Panc1 (cell line): ENCODE results near the gene CAVIN2. TPM values are rescaled to one million over a fixed set of nuclear protein-coding genes. Genes with fewer than 3 reads are reported as not detected.
"Not testable (repeated sequence)": the region's sequence is repeated elsewhere in the genome, so short reads cannot be mapped to it uniquely, and the experiment has no call there.

Source experiments
- ATAC-seq: fragments of 200-7000 bp; cut with Tn5 transposase; 2 replicates; pipeline ENCODE4 v1.9.1; 2020; ENCODE audit warnings: mild to moderate bottlenecking, moderate library complexity
- BruUV-seq: library from RNA; stranded (reverse); fragments of 400-500 nt; replicated peaks from 2 replicates; lab custom pipeline; 2021; lab: Mats Ljungman, UMichigan
- CTCF ChIA-PET: fragments of 300-600 bp; sonication (Branson Sonifier 250); formaldehyde crosslinking; loops from one replicate; lab custom pipeline; 2022; ENCODE audit warnings: antibody characterized with exemption; lab: Charles Lee
- POLR2A ChIA-PET: fragments of 300-600 bp; sonication (Branson Sonifier 250); formaldehyde crosslinking; loops from one replicate; lab custom pipeline; 2022; ENCODE audit warnings: antibody characterized with exemption; lab: Charles Lee
- DNase-seq: peaks from one replicate; pipeline ENCODE4 v3.0.0-alpha.2; 2010; ENCODE audit warnings: low read depth, low spot score
- H3K27ac ChIP-seq: 2 replicates; pipeline ENCODE4 v1.5.1; 2011; ENCODE audit warnings: mild to moderate bottlenecking, low read length, inconsistent platforms
- H3K27me3 ChIP-seq: fragments of 200-500 bp; sonication (Bioruptor generic); 2 replicates; pipeline ENCODE4 v1.6.0; 2014; ENCODE audit warnings: low read length, inconsistent platforms; ENCODE audit not compliant: control insufficient read depth, insufficient read depth
- H3K36me3 ChIP-seq: fragments of 200-500 bp; sonication (Bioruptor generic); 2 replicates; pipeline ENCODE4 v1.5.1; 2014; ENCODE audit warnings: inconsistent platforms, mild to moderate bottlenecking, low read length, moderate library complexity; ENCODE audit not compliant: control insufficient read depth, insufficient read depth
- H3K4me1 ChIP-seq: 2 replicates; pipeline ENCODE4 v1.5.1; 2011; ENCODE audit warnings: inconsistent platforms, mild to moderate bottlenecking, low read length, moderate library complexity; ENCODE audit not compliant: control insufficient read depth, insufficient read depth
- H3K4me3 ChIP-seq, 2 experiments: 2 replicates each; pipeline ENCODE4 v1.5.1; 2011 to 2012; ENCODE audit warnings: low read depth in 2 of 2, low read length in 2 of 2, mild to moderate bottlenecking in 2 of 2, inconsistent platforms in 1 of 2, moderate library complexity in 1 of 2
- H3K9me3 ChIP-seq: fragments of 200-500 bp; sonication (Bioruptor generic); 2 replicates; pipeline ENCODE4 v1.5.1; 2014; ENCODE audit warnings: low read depth, mild to moderate bottlenecking, inconsistent platforms, low read length, moderate library complexity; ENCODE audit not compliant: control insufficient read depth, insufficient read depth
- POLR2AphosphoS5 ChIP-seq: IDR thresholded peaks from 2 replicates; pipeline ENCODE4 v1.6.1; 2012; ENCODE audit warnings: mild to moderate bottlenecking, low read depth, low read length, moderate library complexity
- TCF7L2 ChIP-seq: IDR thresholded peaks from 2 replicates; pipeline ENCODE4 v1.6.1; 2011; ENCODE audit warnings: mild to moderate bottlenecking, low read depth, low read length, inconsistent platforms
- in situ Hi-C: cut with HindIII; loops from 2 replicates; pipeline ENCODE4 v1.10.0; 2016; ENCODE audit warnings: low sequenced_read_pairs, low pct_unique_long_range_greater_than_20kb
- intact Hi-C: fragments of 100-400 bp; cut with micrococcal nuclease; formaldehyde crosslinking; loops from one replicate; pipeline ENCODE4 v1.10.0; 2022; ENCODE audit not compliant: unreplicated experiment
- total RNA-seq: library from RNA; stranded (reverse); gene quantifications from one replicate; pipeline ENCODE4 v1.2.1, GENCODE V29; 2021; ENCODE audit not compliant: unreplicated experiment
- TF ChIP-seq, protein P1 (sequence below), 2 experiments: IDR thresholded peaks; 2 replicates each; pipeline ENCODE4 v1.6.1; 2011 to 2012; ENCODE audit warnings: low read depth in 2 of 2, control low read depth in 1 of 2, low read length in 1 of 2, mild to moderate bottlenecking in 1 of 2, moderate library complexity in 1 of 2; ENCODE audit not compliant: insufficient read depth in 1 of 2
- TF ChIP-seq, protein P2 (sequence below): fragments of 450-650 bp; IDR thresholded peaks from 2 replicates; pipeline ENCODE4 v1.5.1; 2017; ENCODE audit warnings: mild to moderate bottlenecking

CAVIN2 gene
- total RNA-seq, 1 experiment from 2014 or later, result 0.95 TPM

DNA sequence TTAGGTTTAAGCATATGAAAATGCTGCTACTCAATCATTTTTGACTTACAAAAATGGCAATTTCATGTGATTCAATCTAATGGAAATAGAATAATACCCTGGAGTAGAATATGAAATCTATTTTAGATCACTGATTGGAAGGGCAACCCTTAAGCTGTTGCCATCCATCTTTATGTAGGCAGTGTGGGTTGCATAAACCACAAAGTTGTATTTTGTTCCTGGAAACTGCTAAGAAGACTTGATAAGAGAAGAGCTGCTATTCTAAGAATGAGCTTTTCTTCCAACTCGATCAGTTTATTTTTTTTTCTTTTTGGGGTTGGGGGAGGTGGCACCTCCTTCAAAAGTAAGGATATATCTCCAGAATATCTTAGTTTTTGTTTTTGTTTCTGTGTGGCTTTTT lies 60.2 kb downstream of the CAVIN2 start:
- Histone ChIP-seq H3K36me3 (no peaks in the 10 kb centered on the region), H3K27ac (no peak overlapping the region), H3K4me1 (no peaks in the 10 kb centered on the region), H3K27me3 (peaks cover 7% of the 10 kb centered on the region; the same call in 1 of the 2 replicates), H3K4me3 (no peak overlapping the region), H3K9me3 (no peaks in the 10 kb centered on the region)
- TF ChIP-seq, protein P1, sequence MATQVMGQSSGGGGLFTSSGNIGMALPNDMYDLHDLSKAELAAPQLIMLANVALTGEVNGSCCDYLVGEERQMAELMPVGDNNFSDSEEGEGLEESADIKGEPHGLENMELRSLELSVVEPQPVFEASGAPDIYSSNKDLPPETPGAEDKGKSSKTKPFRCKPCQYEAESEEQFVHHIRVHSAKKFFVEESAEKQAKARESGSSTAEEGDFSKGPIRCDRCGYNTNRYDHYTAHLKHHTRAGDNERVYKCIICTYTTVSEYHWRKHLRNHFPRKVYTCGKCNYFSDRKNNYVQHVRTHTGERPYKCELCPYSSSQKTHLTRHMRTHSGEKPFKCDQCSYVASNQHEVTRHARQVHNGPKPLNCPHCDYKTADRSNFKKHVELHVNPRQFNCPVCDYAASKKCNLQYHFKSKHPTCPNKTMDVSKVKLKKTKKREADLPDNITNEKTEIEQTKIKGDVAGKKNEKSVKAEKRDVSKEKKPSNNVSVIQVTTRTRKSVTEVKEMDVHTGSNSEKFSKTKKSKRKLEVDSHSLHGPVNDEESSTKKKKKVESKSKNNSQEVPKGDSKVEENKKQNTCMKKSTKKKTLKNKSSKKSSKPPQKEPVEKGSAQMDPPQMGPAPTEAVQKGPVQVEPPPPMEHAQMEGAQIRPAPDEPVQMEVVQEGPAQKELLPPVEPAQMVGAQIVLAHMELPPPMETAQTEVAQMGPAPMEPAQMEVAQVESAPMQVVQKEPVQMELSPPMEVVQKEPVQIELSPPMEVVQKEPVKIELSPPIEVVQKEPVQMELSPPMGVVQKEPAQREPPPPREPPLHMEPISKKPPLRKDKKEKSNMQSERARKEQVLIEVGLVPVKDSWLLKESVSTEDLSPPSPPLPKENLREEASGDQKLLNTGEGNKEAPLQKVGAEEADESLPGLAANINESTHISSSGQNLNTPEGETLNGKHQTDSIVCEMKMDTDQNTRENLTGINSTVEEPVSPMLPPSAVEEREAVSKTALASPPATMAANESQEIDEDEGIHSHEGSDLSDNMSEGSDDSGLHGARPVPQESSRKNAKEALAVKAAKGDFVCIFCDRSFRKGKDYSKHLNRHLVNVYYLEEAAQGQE (IDR thresholded peaks at IDR 0.05; ENCODE audit: insufficient read depth in 1 of 2, low read depth in 2 of 2, low read length in 1 of 2), result no peak
- no peak for TF ChIP-seq POLR2AphosphoS5
- no peak for TF ChIP-seq TCF7L2
- TF ChIP-seq, protein P2, sequence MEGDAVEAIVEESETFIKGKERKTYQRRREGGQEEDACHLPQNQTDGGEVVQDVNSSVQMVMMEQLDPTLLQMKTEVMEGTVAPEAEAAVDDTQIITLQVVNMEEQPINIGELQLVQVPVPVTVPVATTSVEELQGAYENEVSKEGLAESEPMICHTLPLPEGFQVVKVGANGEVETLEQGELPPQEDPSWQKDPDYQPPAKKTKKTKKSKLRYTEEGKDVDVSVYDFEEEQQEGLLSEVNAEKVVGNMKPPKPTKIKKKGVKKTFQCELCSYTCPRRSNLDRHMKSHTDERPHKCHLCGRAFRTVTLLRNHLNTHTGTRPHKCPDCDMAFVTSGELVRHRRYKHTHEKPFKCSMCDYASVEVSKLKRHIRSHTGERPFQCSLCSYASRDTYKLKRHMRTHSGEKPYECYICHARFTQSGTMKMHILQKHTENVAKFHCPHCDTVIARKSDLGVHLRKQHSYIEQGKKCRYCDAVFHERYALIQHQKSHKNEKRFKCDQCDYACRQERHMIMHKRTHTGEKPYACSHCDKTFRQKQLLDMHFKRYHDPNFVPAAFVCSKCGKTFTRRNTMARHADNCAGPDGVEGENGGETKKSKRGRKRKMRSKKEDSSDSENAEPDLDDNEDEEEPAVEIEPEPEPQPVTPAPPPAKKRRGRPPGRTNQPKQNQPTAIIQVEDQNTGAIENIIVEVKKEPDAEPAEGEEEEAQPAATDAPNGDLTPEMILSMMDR, result no peak
- CTCF ChIA-PET, result no interaction called here
- BruUV-seq, result no TSS peak
- intact Hi-C loops (no loop called here), in situ Hi-C loops (no loop called here)
- DNase-seq, result no peak
- POLR2A ChIA-PET, result no interaction called here
- no peak for ATAC-seq

DNA sequence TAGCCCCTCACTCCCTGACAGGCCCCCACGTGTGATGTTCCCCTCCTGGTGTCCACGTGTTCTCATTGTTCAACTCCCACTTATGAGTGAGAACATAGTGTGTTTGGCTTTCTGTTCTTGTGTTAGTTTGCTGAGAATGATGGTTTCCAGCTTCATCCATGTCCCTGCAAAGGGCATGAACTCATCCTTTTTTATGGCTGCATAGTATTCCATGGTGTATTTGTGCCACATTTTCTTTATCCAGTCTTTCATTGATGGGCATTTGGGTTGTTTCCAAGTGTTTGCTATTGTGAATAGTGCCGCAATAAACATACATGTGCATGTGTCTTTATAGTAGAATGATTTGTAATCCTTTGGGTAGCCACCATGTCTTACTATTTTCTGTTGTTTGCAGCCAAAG lies 61.2 kb downstream of the CAVIN2 start:
- H3K27ac ChIP-seq, CTCF ChIA-PET, DNase-seq, H3K36me3 ChIP-seq, H3K4me3 ChIP-seq, H3K27me3 ChIP-seq, H3K4me1 ChIP-seq, intact Hi-C loops, H3K9me3 ChIP-seq, in situ Hi-C loops, BruUV-seq, ATAC-seq: not testable (repeated sequence)
- POLR2A ChIA-PET, result interaction anchor here (0.8 kb wide), 1 partner anchor 60 kb away, joined by 3 read pairs; no protein-coding TSS in a partner anchor

Other genes starting within 250 kb of the CAVIN2 start
- 38.7 TPM for gene NABP1, start 169.0 kb downstream of the CAVIN2 start, total RNA-seq